GM23338 (cell line): Measurements from ENCODE around the gene XRCC4. TPM values are rescaled to one million over a fixed set of nuclear protein-coding genes. Genes with fewer than 3 reads are reported as not detected.

ENCODE experiments used
- ATAC-seq: fragments of 200-7000 bp; cut with Tn5 transposase; 3 replicates; pipeline ENCODE4 v1.9.1; 2020
- DNase-seq: peaks from one replicate; pipeline ENCODE4 v3.0.0-alpha.2; 2015; ENCODE audit warnings: low spot score
- H2AFZ ChIP-seq: fragments of 200-600 bp; sonication (generic); 2 replicates; pipeline ENCODE4 v1.8.0; 2016; ENCODE audit warnings: antibody characterized with exemption, mild to moderate bottlenecking, moderate library complexity
- H3F3A ChIP-seq: fragments of 200-600 bp; sonication (generic); replicated peaks from 2 replicates; pipeline ENCODE4 v1.8.0; 2017; ENCODE audit warnings: antibody characterized with exemption, mixed run types, low read depth
- H3K27ac ChIP-seq: fragments of 200-600 bp; sonication (generic); 2 replicates; pipeline ENCODE4 v1.6.1; 2016; ENCODE audit warnings: low read depth
- H3K27me3 ChIP-seq: fragments of 200-600 bp; sonication (generic); 2 replicates; pipeline ENCODE4 v1.8.0; 2016; ENCODE audit warnings: mild to moderate bottlenecking, mixed run types, moderate library complexity; ENCODE audit not compliant: insufficient read depth
- H3K36me3 ChIP-seq: fragments of 200-600 bp; sonication (generic); 2 replicates; pipeline ENCODE4 v1.8.0; 2016; ENCODE audit warnings: mild to moderate bottlenecking; ENCODE audit not compliant: insufficient read depth
- H3K4me1 ChIP-seq: fragments of 200-600 bp; sonication (generic); 2 replicates; pipeline ENCODE4 v1.8.0; 2016; ENCODE audit warnings: mild to moderate bottlenecking, moderate library complexity; ENCODE audit not compliant: insufficient read depth
- H3K4me2 ChIP-seq: fragments of 200-600 bp; sonication (generic); 2 replicates; pipeline ENCODE4 v1.7.1; 2017; ENCODE audit warnings: mixed run types
- H3K4me3 ChIP-seq: fragments of 200-600 bp; sonication (generic); 2 replicates; pipeline ENCODE4 v1.6.1; 2016; ENCODE audit warnings: mixed run types
- H3K79me2 ChIP-seq: fragments of 200-600 bp; sonication (generic); replicated peaks from 2 replicates; pipeline ENCODE4 v1.8.0; 2017; ENCODE audit warnings: mild to moderate bottlenecking; ENCODE audit not compliant: insufficient read depth
- H3K9me2 ChIP-seq: fragments of 200-600 bp; sonication (generic); 2 replicates; pipeline ENCODE4 v1.8.0; 2017; ENCODE audit not compliant: insufficient read depth
- H4K20me1 ChIP-seq: fragments of 200-600 bp; sonication (generic); replicated peaks from 2 replicates; pipeline ENCODE4 v1.8.0; 2017; ENCODE audit warnings: mild to moderate bottlenecking; ENCODE audit not compliant: insufficient read depth
- H3K27ac Mint-ChIP-seq: 2 replicates; pipeline ENCODE4 v1.8.0; 2020; ENCODE audit warnings: inconsistent platforms, mild to moderate bottlenecking, moderate library complexity, mixed read lengths
- H3K27me3 Mint-ChIP-seq: 3 replicates; pipeline ENCODE4 v1.8.0; 2022; ENCODE audit warnings: low read depth, mild to moderate bottlenecking, moderate library complexity, mixed read lengths, inconsistent platforms; ENCODE audit not compliant: insufficient read depth, poor library complexity
- H3K36me3 Mint-ChIP-seq: 3 replicates; pipeline ENCODE4 v1.8.0; 2021; ENCODE audit warnings: low read depth, mild to moderate bottlenecking, inconsistent platforms, moderate library complexity, mixed read lengths
- H3K4me1 Mint-ChIP-seq: 3 replicates; pipeline ENCODE4 v1.8.0; 2020; ENCODE audit warnings: mild to moderate bottlenecking, inconsistent platforms, mixed read lengths
- H3K4me3 Mint-ChIP-seq: 3 replicates; pipeline ENCODE4 v1.8.0; 2021; ENCODE audit warnings: moderate library complexity, mild to moderate bottlenecking, inconsistent platforms, mixed read lengths
- H3K9me3 Mint-ChIP-seq: 3 replicates; pipeline ENCODE4 v1.8.0; 2020; ENCODE audit warnings: moderate library complexity, mild to moderate bottlenecking, inconsistent platforms, mixed read lengths
- CREB1 ChIP-seq: fragments of 250-450 bp; sonication (Bioruptor Pico); IDR thresholded peaks from 2 replicates; pipeline ENCODE4 v1.5.0; 2020; ENCODE audit warnings: low read depth, mild to moderate bottlenecking, moderate library complexity
- ETS1 ChIP-seq: IDR thresholded peaks from 2 replicates; pipeline ENCODE4 v1.6.1; 2016; ENCODE audit warnings: antibody characterized with exemption
- EZH2phosphoT487 ChIP-seq: fragments of 200-600 bp; sonication (generic); IDR thresholded peaks from one replicate; pipeline ENCODE4 v1.8.1; 2018; ENCODE audit warnings: antibody characterized with exemption; ENCODE audit not compliant: unreplicated experiment
- NANOG ChIP-seq: IDR thresholded peaks from 2 replicates; pipeline ENCODE4 v1.6.1; 2016; ENCODE audit warnings: antibody characterized with exemption, borderline replicate concordance
- POLR2AphosphoS5 ChIP-seq: IDR thresholded peaks from 2 replicates; pipeline ENCODE4 v1.6.1; 2016; ENCODE audit warnings: antibody characterized with exemption, low read depth
- REST ChIP-seq: IDR thresholded peaks from one replicate; pipeline ENCODE4 v1.6.1; 2018; ENCODE audit warnings: antibody characterized with exemption; ENCODE audit not compliant: unreplicated experiment
- STAT1 ChIP-seq: IDR thresholded peaks from one replicate; pipeline ENCODE4 v1.6.1; 2016; ENCODE audit warnings: antibody characterized with exemption; ENCODE audit not compliant: unreplicated experiment
- ZNF462 ChIP-seq: fragments of 250-450 bp; sonication (Bioruptor Pico); IDR thresholded peaks from 2 replicates; pipeline ENCODE4 v1.5.0; 2020; ENCODE audit warnings: mild to moderate bottlenecking, moderate library complexity
- polyA plus RNA-seq: library from polyadenylated mRNA; unstranded; fragments of >200 nt; fragmentation: Nextera tagmentation; extraction: Ambion mirVana; gene quantifications from 2 replicates; pipeline ENCODE4 v1.2.1, GENCODE V29; 2016
- total RNA-seq: library from RNA; depleted of rRNA; stranded (reverse); fragments of >200 nt; shearing (Covaris generic); gene quantifications from 2 replicates; pipeline ENCODE4 v1.2.3, GENCODE V29; 2014
- TF ChIP-seq, protein P1 (sequence below), 2 experiments: fragments of 200-600 bp in 1 of 2; sonication (generic) in 1 of 2; conservative IDR thresholded peaks; 2 replicates each; pipeline versions ENCODE4 v1.5.1 to v1.6.1; 2016 to 2017; ENCODE audit warnings: antibody characterized with exemption in 2 of 2, low read depth in 2 of 2, mild to moderate bottlenecking in 2 of 2, moderate library complexity in 1 of 2

Gene XRCC4
- total and polyA plus RNA-seq, 2 experiments from 2014 or later: 11.5 to 22.4 TPM

DNA sequence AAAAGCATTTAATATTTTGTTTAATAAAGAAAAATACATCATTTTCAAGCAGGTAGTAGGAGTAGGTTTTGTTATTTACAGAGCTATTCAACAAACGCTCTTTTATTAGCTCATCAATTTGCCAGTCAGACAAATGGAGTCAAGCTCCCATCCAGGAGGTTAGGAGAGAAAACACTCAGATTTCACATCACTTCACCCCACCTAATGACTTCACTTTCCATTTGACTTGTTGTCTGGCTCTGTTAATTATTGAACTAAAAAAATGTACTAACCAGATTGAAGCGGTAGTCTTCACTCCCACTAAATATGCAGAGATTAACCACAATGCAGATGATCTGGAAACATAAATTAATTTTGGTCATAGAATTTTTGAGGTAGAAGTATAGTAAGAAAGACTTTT, 200.6 kb downstream of the XRCC4 start:
- DNase-seq: no peak
- no peaks in the 10 kb centered on the region for H3F3A ChIP-seq
- no peak for TF ChIP-seq REST
- TF ChIP-seq ZNF462: no peak
- TF ChIP-seq CREB1 (CRISPR knock-in tag): no peak
- TF ChIP-seq STAT1: no peak
- TF ChIP-seq ETS1: no peak
- no peak for TF ChIP-seq POLR2AphosphoS5
- no peak for TF ChIP-seq EZH2phosphoT487
- TF ChIP-seq, protein P1, sequence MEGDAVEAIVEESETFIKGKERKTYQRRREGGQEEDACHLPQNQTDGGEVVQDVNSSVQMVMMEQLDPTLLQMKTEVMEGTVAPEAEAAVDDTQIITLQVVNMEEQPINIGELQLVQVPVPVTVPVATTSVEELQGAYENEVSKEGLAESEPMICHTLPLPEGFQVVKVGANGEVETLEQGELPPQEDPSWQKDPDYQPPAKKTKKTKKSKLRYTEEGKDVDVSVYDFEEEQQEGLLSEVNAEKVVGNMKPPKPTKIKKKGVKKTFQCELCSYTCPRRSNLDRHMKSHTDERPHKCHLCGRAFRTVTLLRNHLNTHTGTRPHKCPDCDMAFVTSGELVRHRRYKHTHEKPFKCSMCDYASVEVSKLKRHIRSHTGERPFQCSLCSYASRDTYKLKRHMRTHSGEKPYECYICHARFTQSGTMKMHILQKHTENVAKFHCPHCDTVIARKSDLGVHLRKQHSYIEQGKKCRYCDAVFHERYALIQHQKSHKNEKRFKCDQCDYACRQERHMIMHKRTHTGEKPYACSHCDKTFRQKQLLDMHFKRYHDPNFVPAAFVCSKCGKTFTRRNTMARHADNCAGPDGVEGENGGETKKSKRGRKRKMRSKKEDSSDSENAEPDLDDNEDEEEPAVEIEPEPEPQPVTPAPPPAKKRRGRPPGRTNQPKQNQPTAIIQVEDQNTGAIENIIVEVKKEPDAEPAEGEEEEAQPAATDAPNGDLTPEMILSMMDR (conservative IDR thresholded peaks at IDR 0.05; ENCODE audit: low read depth in 2 of 2): no peak
- TF ChIP-seq NANOG: no peak
- H3K27ac ChIP-seq: no peak overlapping the region
- no peak overlapping the region for H2AFZ ChIP-seq
- H3K4me3 Mint-ChIP-seq: no peak overlapping the region
- H3K4me1 ChIP-seq: no peaks in the 10 kb centered on the region
- H3K4me1 Mint-ChIP-seq: peaks cover 10% of the 10 kb centered on the region; the same call in 2 of the 3 replicates
- H3K36me3 ChIP-seq: no peaks in the 10 kb centered on the region
- no peaks in the 10 kb centered on the region for H3K79me2 ChIP-seq
- no peaks in the 10 kb centered on the region for H4K20me1 ChIP-seq
- H3K27me3 Mint-ChIP-seq: peaks cover 4% of the 10 kb centered on the region
- no peaks in the 10 kb centered on the region for H3K9me2 ChIP-seq
- H3K9me3 Mint-ChIP-seq: no peaks in the 10 kb centered on the region
- H3K4me3 ChIP-seq: no peak overlapping the region
- H3K4me2 ChIP-seq: no peak overlapping the region
- no peak overlapping the region; the same call in 1 of the 2 replicates for H3K27ac Mint-ChIP-seq
- H3K27me3 ChIP-seq: no peaks in the 10 kb centered on the region
- peaks cover 3% of the 10 kb centered on the region; the same call in 1 of the 3 replicates for H3K36me3 Mint-ChIP-seq
- no peak for ATAC-seq
